GM13977 (cell line): Measurements from ENCODE around the gene KCNMB2.

Source experiments
- DNase-seq: peaks from one replicate; pipeline ENCODE4 v3.0.0; 2012; ENCODE audit warnings: low spot score
- in situ Hi-C: fragments of 300-500 bp; cut with MboI; formaldehyde crosslinking; loops from one replicate; pipeline ENCODE4 v1.12.0; 2022; ENCODE audit warnings: low sequenced_read_pairs, low pct_unique_long_range_greater_than_20kb, mixed read lengths, inconsistent platforms; ENCODE audit not compliant: unreplicated experiment
- TF ChIP-seq, protein P1 (sequence below): IDR thresholded peaks from 2 replicates; pipeline ENCODE4 v1.5.1; 2012; ENCODE audit warnings: mild to moderate bottlenecking, control low read depth; ENCODE audit not compliant: insufficient read depth; ENCODE audit errors: extremely low read depth, missing control alignments

KCNMB2 gene

DNA sequence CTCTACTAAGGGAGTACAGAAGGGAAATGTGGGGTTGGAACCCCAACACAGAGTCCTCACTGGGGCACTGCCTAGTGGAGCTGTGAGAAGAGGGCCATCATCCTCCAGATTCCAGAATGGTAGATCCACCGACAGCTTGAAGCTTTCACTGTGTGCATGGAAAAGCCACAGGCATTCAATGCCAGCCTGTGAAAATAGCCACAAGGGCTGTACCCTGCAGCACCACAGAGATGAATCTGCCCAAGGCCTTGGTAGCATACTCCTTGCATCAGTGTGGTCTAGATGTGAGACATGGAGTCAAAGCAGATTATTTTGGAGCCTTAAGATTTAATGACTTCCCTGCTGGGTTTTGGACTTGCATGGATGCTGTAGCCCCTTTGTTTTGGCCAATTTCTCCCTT, 39.3 kb upstream of the KCNMB2 start:
- in situ Hi-C loops, result no loop called here
- DNase-seq, result no peak
- TF ChIP-seq, protein P1, sequence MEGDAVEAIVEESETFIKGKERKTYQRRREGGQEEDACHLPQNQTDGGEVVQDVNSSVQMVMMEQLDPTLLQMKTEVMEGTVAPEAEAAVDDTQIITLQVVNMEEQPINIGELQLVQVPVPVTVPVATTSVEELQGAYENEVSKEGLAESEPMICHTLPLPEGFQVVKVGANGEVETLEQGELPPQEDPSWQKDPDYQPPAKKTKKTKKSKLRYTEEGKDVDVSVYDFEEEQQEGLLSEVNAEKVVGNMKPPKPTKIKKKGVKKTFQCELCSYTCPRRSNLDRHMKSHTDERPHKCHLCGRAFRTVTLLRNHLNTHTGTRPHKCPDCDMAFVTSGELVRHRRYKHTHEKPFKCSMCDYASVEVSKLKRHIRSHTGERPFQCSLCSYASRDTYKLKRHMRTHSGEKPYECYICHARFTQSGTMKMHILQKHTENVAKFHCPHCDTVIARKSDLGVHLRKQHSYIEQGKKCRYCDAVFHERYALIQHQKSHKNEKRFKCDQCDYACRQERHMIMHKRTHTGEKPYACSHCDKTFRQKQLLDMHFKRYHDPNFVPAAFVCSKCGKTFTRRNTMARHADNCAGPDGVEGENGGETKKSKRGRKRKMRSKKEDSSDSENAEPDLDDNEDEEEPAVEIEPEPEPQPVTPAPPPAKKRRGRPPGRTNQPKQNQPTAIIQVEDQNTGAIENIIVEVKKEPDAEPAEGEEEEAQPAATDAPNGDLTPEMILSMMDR, result no peak

DNA sequence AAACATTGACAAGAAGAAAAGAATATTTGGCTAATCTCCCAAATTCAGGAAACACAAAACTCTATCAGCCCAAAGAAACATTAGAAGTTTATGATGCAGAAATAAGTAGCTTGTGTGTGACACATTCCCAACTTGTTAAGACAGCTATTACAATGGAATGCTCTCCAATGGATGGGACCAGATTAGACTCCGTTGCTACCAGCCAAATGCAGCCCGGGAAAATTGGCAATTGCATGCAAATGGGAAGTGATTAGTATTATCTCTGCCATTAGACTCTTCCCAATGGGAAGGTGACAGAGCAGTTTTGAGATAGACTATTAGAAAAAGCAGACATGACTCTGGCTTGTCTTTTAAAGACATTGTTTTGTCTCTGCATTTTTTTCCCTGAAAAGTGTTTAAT, 37.4 kb upstream of the KCNMB2 start:
- DNase-seq, result no peak
- TF ChIP-seq, protein P1, result no peak
- in situ Hi-C loops, result no loop called here

DNA sequence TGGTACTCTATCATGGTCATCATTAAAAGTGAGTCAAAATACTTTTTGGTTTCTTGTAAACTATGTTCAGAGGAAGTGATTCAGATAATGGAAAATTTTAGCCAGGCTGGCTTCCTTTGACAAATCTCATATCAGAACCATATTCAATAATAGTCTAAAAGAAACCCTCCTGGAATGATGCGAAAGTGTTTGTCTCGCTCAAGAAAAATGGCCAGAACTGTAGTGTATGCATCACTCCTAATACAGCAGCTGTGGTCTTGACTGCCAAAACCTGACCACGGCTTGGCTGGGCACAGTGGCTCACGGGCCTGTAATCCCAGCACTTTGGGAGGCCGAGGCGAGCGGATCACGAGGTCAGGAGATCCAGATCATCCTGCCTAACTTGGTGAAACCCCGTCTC, 35.6 kb upstream of the KCNMB2 start:
- in situ Hi-C loops, result no loop called here
- TF ChIP-seq, protein P1, result no peak

DNA sequence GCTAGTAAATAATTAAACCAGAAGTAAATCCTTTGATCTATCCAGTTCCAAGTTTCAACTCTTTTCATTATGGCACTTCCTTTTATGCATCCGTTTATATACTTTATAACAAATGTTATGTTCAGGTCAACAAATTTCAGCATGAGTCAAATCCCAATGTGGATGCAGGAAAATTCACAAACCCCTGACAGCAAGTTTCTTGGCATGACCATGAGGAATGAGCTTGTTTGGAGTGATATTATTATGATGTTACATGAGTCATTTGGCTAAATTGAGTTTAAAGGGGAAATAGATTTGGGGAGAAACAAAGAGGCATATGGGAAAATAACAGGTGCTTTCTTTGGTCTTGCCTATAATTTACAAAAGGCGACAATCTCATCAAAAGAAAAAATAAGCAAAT, 32.1 kb upstream of the KCNMB2 start:
- TF ChIP-seq, protein P1, result no peak
- in situ Hi-C loops, result no loop called here
- DNase-seq, result no peak

More for the DNA sequence above, 35.6 kb upstream of the KCNMB2 start:
- no peak for DNase-seq

DNA sequence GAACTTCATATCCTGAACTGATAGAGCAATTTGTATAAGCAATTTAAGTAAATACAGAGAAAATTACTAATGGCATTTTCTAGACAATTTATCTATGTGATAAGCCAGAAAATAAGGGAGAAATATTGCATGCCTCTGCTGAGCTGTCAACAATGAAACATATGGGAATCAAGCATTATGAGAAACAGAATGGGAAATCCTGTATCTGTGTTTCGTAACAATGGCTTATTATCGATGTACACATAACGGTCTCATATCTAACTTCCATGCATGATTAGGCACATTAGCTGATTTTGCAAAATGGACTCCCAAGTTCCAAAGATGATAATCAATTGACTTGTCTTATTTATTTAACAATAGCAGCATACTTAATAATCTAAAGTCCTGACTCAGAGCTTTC, 30.4 kb upstream of the KCNMB2 start:
- in situ Hi-C loops, result no loop called here
- DNase-seq, result no peak
- TF ChIP-seq, protein P1, result no peak

DNA sequence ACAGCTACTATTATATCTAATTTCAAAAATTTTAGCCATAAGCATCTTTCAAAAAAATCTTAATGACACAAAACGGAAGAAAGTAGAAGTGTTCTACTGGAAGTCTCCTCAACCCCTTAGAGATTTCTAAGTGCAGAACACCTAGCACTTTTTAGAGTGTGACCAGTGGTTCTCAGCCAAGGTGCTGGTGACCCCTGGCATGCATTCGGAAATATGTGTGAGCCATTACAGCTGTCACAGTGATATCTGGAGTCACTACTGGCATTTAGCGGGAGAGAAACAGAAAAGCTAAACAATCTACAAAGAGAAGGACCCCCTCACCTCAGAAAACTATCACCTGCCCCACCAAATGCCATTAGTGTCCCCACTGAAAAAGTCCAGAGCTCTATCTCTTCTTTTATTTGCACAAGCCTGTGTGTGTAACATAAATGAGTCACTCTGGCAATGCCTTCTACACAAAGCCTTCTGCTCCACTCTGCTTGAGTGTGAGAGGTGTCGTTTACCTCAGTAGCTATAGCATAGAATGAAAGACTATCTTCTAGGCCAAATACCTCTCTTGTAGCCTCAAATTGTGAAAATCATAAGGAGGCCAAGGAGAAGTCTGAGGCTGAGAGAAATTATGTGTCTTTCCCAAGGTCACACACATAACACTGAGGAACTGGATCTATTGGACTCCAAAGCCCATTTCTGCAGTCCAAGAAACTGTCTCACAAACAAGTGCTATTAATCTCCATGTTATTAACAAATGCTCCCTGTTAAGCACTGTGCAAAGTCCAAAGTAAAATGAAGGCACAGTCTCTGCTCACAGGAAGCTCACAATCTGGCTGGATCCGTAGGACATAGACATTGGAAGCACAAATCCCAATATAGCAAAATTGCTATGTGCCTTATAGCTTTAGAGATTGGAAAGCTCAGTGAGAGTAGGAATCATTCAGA, 28.5 kb upstream of the KCNMB2 start:
- no peak for DNase-seq
- in situ Hi-C loops, result no loop called here
- TF ChIP-seq, protein P1, result no peak

DNA sequence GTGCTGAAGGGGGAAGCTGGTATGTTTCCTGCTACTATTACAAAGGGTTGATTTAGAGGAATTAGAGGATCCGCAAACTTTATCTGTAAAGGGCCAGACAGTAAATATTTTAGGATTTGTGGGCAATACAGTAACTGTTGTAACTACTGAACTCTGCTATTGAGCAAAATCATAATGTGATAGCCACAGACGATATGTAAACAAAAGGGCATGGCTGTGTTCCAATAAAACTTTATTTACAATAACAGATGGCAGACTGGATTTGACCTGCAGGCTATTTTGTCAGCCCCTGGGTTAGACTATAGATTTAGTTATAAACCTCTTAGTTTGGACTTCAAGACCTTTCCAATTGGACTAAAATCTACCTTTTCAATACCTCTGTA, 27.8 kb upstream of the KCNMB2 start:
- DNase-seq, result no peak
- in situ Hi-C loops, result no loop called here
- TF ChIP-seq, protein P1, result no peak
